BLaER1 (cell line): Measurements from ENCODE around the gene DNAH2.
A peak's percentile ranks its signal among the peaks of the same experiment; 100 is the strongest.

Source experiments
- H3K27ac ChIP-seq: shearing (Covaris generic); formaldehyde crosslinking; 2 replicates; pipeline ENCODE4 v1.8.1; 2022
- H3K27me3 ChIP-seq: shearing (Covaris generic); formaldehyde crosslinking; 2 replicates; pipeline ENCODE4 v1.8.1; 2022
- H3K36me3 ChIP-seq: shearing (Covaris generic); formaldehyde crosslinking; 2 replicates; pipeline ENCODE4 v1.8.1; 2022
- H3K4me1 ChIP-seq: shearing (Covaris generic); formaldehyde crosslinking; 2 replicates; pipeline ENCODE4 v1.8.1; 2022
- H3K4me2 ChIP-seq: shearing (Covaris generic); formaldehyde crosslinking; 2 replicates; pipeline ENCODE4 v1.8.1; 2022
- H3K4me3 ChIP-seq: shearing (Covaris generic); formaldehyde crosslinking; 2 replicates; pipeline ENCODE4 v1.8.1; 2022
- H3K9ac ChIP-seq: shearing (Covaris generic); formaldehyde crosslinking; 2 replicates; pipeline ENCODE4 v1.8.1; 2022
- H3K9me3 ChIP-seq: shearing (Covaris generic); formaldehyde crosslinking; 2 replicates; pipeline ENCODE4 v1.8.1; 2022
- H4K20me1 ChIP-seq: shearing (Covaris generic); formaldehyde crosslinking; 2 replicates; pipeline ENCODE4 v1.8.1; 2022
- Cebpa-rat ChIP-seq: shearing (Covaris generic); IDR thresholded peaks from 2 replicates; pipeline ENCODE4 v1.8.1; 2022

Gene DNAH2

GRCh38 chr17:7825206-7825990, 107.9 kb downstream of the DNAH2 start:
- no peaks in the 10 kb centered on the region for H3K36me3 ChIP-seq
- H3K27ac ChIP-seq, result no peak overlapping the region
- TF ChIP-seq Cebpa-rat, result no peak
- no peaks in the 10 kb centered on the region for H3K9me3 ChIP-seq
- H3K27me3 ChIP-seq, result no peaks in the 10 kb centered on the region
- peak overlapping the region; percentile 26 for H3K4me2 ChIP-seq
- no peaks in the 10 kb centered on the region for H4K20me1 ChIP-seq
- peaks cover 10% of the 10 kb centered on the region for H3K4me1 ChIP-seq
- no peak overlapping the region for H3K4me3 ChIP-seq
- H3K9ac ChIP-seq, result no peak overlapping the region

- no peak for TF ChIP-seq Cebpa-rat
- no peak overlapping the region for H3K4me2 ChIP-seq
Observed at GRCh38 chr17:7830616-7831015, 113.1 kb downstream of the DNAH2 start.

GRCh38 chr17:7831233-7831632, 113.7 kb downstream of the DNAH2 start:
- no peaks in the 10 kb centered on the region for H3K9me3 ChIP-seq
- H3K4me3 ChIP-seq, result no peak overlapping the region
- no peaks in the 10 kb centered on the region for H4K20me1 ChIP-seq
- no peak for TF ChIP-seq Cebpa-rat
- peaks cover 13% of the 10 kb centered on the region for H3K4me1 ChIP-seq
- H3K27ac ChIP-seq, result no peak overlapping the region
- H3K36me3 ChIP-seq, result no peaks in the 10 kb centered on the region
- H3K4me2 ChIP-seq, result no peak overlapping the region
- no peaks in the 10 kb centered on the region for H3K27me3 ChIP-seq
- H3K9ac ChIP-seq, result no peak overlapping the region

More at GRCh38 chr17:7830616-7831015, 113.1 kb downstream of the DNAH2 start:
- Histone ChIP-seq H3K4me1 (peaks cover 13% of the 10 kb centered on the region), H3K27ac (no peak overlapping the region), H3K36me3 (no peaks in the 10 kb centered on the region), H4K20me1 (no peaks in the 10 kb centered on the region), H3K4me3 (no peak overlapping the region), H3K27me3 (no peaks in the 10 kb centered on the region), H3K9ac (no peak overlapping the region), H3K9me3 (no peaks in the 10 kb centered on the region)

- no peak overlapping the region for H3K4me3 ChIP-seq
- H3K9me3 ChIP-seq, result no peaks in the 10 kb centered on the region
- H4K20me1 ChIP-seq, result no peaks in the 10 kb centered on the region
- H3K27ac ChIP-seq, result no peak overlapping the region
- no peaks in the 10 kb centered on the region for H3K27me3 ChIP-seq
- no peaks in the 10 kb centered on the region for H3K36me3 ChIP-seq
- TF ChIP-seq Cebpa-rat, result no peak
- H3K4me2 ChIP-seq, result peak overlapping the region; percentile 97; the same call in 1 of the 2 replicates
- no peak overlapping the region for H3K9ac ChIP-seq
- peaks cover 19% of the 10 kb centered on the region for H3K4me1 ChIP-seq
Observed at GRCh38 chr17:7832431-7832830, 114.9 kb downstream of the DNAH2 start.

GRCh38 chr17:7833011-7833794, 115.7 kb downstream of the DNAH2 start:
- Histone ChIP-seq H3K4me2 (peak overlapping the region; percentile 97), H3K4me3 (peak overlapping the region; percentile 84), H3K4me1 (peaks cover 22% of the 10 kb centered on the region), H4K20me1 (no peaks in the 10 kb centered on the region), H3K36me3 (no peaks in the 10 kb centered on the region), H3K27me3 (no peaks in the 10 kb centered on the region), H3K27ac (no peak overlapping the region), H3K9ac (no peak overlapping the region; the same call in 1 of the 2 replicates), H3K9me3 (no peaks in the 10 kb centered on the region)
- TF ChIP-seq Cebpa-rat, result no peak

- peaks cover 28% of the 10 kb centered on the region for H3K4me1 ChIP-seq
- H3K9ac ChIP-seq, result peak within 1 kb of the TSS; percentile 90
- no peaks in the 10 kb centered on the region for H3K27me3 ChIP-seq
- TF ChIP-seq Cebpa-rat, result no peak
- H3K4me3 ChIP-seq, result peak within 1 kb of the TSS; percentile 84
- H4K20me1 ChIP-seq, result peaks cover 6% of the 10 kb centered on the region
- H3K9me3 ChIP-seq, result no peaks in the 10 kb centered on the region
- peak within 1 kb of the TSS; percentile 78 for H3K27ac ChIP-seq
- peak within 1 kb of the TSS; percentile 97 for H3K4me2 ChIP-seq
- no peaks in the 10 kb centered on the region for H3K36me3 ChIP-seq
Observed at GRCh38 chr17:7833795-7834541, 116.4 kb downstream of the DNAH2 start, which contains the start of gene KDM6B. TSS of gene KDM6B (plus strand) at chr17:7834217. CDS start at chr17:7845555, 11,338 bp downstream.

- H3K27ac ChIP-seq, result peak overlapping the region; percentile 78
Observed at GRCh38 chr17:7834542-7834956, 117.0 kb downstream of the DNAH2 start.

GRCh38 chr17:7834957-7835813, 117.6 kb downstream of the DNAH2 start:
- peak overlapping the region; percentile 97 for H3K4me2 ChIP-seq
- peak overlapping the region; percentile 84 for H3K4me3 ChIP-seq
- H3K4me1 ChIP-seq, result peaks cover 40% of the 10 kb centered on the region
- H4K20me1 ChIP-seq, result peaks cover 18% of the 10 kb centered on the region
- no peak for TF ChIP-seq Cebpa-rat
- peaks cover 5% of the 10 kb centered on the region; the same call in 1 of the 2 replicates for H3K36me3 ChIP-seq
- H3K9me3 ChIP-seq, result no peaks in the 10 kb centered on the region
- peak overlapping the region; percentile 96 for H3K27ac ChIP-seq
- H3K9ac ChIP-seq, result peak overlapping the region; percentile 90
- no peaks in the 10 kb centered on the region for H3K27me3 ChIP-seq

More at GRCh38 chr17:7834542-7834956, 117.0 kb downstream of the DNAH2 start:
- H3K9me3 ChIP-seq, result no peaks in the 10 kb centered on the region
- H3K27me3 ChIP-seq, result no peaks in the 10 kb centered on the region
- H3K4me3 ChIP-seq, result peak overlapping the region; percentile 84
- H3K9ac ChIP-seq, result peak overlapping the region; percentile 90
- H3K4me1 ChIP-seq, result peaks cover 33% of the 10 kb centered on the region
- peak overlapping the region; percentile 97 for H3K4me2 ChIP-seq
- peaks cover 12% of the 10 kb centered on the region for H4K20me1 ChIP-seq
- no peak for TF ChIP-seq Cebpa-rat
- no peaks in the 10 kb centered on the region for H3K36me3 ChIP-seq
